Fibroblast of pulmonary artery (primary cell): ENCODE measurements around the gene BCORL1.

ENCODE experiments used
- DNase-seq: peaks from one replicate; pipeline ENCODE4 v3.0.0-alpha.2; 2010; ENCODE audit warnings: low read depth
- H3K4me3 ChIP-seq: replicated peaks from 2 replicates; pipeline ENCODE4 v1.5.1; 2011; ENCODE audit warnings: low read depth, mild to moderate bottlenecking, control low read depth, low read length, moderate library complexity
- TF ChIP-seq, protein P1 (sequence below): IDR thresholded peaks from 2 replicates; pipeline ENCODE4 v1.5.1; 2011; ENCODE audit warnings: mild to moderate bottlenecking, control low read depth, low read length, inconsistent platforms; ENCODE audit errors: missing control alignments

The BCORL1 gene

GRCh38 chrX:130066975-130067615 lies 84.7 kb downstream of the BCORL1 start:
- no peak for DNase-seq
- TF ChIP-seq, protein P1, sequence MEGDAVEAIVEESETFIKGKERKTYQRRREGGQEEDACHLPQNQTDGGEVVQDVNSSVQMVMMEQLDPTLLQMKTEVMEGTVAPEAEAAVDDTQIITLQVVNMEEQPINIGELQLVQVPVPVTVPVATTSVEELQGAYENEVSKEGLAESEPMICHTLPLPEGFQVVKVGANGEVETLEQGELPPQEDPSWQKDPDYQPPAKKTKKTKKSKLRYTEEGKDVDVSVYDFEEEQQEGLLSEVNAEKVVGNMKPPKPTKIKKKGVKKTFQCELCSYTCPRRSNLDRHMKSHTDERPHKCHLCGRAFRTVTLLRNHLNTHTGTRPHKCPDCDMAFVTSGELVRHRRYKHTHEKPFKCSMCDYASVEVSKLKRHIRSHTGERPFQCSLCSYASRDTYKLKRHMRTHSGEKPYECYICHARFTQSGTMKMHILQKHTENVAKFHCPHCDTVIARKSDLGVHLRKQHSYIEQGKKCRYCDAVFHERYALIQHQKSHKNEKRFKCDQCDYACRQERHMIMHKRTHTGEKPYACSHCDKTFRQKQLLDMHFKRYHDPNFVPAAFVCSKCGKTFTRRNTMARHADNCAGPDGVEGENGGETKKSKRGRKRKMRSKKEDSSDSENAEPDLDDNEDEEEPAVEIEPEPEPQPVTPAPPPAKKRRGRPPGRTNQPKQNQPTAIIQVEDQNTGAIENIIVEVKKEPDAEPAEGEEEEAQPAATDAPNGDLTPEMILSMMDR, result no peak
- no peak overlapping the region for H3K4me3 ChIP-seq

- TF ChIP-seq, protein P1, result no peak
- H3K4me3 ChIP-seq, result no peak overlapping the region
- DNase-seq, result no peak
These were observed 89.3 kb downstream of the BCORL1 start for GRCh38 chrX:130071611-130072344.

DNA sequence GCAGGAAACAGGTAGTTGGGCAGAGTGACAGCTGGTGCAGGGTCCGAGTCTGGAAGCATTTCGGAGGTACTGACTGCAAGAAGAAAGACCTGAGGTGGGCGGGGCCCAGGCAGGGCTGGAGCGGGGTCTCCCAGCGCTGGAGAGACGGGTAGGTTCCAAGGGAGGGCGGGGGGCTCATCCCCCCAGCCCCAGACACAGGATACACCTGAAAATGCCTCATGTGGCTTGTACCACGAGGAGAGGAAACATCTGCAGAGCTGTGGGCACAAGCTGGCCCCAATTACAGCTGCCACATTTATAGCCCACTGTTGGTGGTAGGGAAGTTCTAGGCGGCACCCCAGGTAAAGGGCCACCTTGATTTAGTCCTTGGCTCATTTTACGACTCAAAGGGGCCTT lies 89.9 kb downstream of the BCORL1 start:
- no peak for DNase-seq
- TF ChIP-seq, protein P1, result no peak

GRCh38 chrX:130075777-130076176 lies 93.3 kb downstream of the BCORL1 start:
- no peak overlapping the region for H3K4me3 ChIP-seq
- TF ChIP-seq, protein P1, result no peak
- no peak for DNase-seq

More for the DNA sequence above, 89.9 kb downstream of the BCORL1 start:
- H3K4me3 ChIP-seq, result no peak overlapping the region

- H3K4me3 ChIP-seq, result no peak overlapping the region
- TF ChIP-seq, protein P1, result peak; percentile 64
- DNase-seq, result peak; percentile 78
These were observed 97.5 kb downstream of the BCORL1 start for GRCh38 chrX:130079824-130080406.

DNA sequence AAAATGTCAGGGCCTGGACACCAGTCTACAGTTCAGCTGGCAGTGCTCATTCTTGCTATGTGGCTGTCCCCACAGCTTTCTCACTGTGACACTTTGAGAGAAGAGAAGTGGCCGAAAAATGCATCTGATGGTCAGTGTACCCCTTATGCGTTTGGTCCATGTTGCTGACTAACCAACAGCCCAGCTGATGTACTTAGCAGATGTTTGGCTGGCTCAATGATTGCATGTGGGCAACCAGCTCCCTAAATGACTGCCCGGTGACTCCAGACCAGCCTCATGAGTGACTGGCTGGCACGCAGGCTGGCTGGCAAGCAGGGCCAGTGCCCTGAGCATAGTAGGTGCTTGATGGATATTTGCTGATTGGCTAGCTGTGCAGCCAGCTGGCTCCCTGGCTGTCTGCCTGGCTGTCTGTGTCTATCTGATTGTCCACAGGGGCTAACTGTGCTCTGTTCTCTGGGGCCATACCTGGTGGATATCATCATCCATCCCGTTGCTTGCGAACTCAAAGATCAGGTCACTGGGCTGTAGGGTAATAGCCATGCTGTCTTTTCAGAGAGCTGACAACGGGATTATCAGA lies 98.4 kb downstream of the BCORL1 start:
- H3K4me3 ChIP-seq, result no peak overlapping the region
- TF ChIP-seq, protein P1, result no peak
- no peak for DNase-seq
